HL-60/S4 (cell line): ENCODE results near the gene LRSAM1.

Experiments used
- in situ Hi-C: fragments of 300-500 bp; cut with MboI; formaldehyde crosslinking; loops from 2 replicates; pipeline ENCODE4 v1.14.3; 2022; ENCODE audit warnings: low sequenced_read_pairs

The LRSAM1 gene

DNA sequence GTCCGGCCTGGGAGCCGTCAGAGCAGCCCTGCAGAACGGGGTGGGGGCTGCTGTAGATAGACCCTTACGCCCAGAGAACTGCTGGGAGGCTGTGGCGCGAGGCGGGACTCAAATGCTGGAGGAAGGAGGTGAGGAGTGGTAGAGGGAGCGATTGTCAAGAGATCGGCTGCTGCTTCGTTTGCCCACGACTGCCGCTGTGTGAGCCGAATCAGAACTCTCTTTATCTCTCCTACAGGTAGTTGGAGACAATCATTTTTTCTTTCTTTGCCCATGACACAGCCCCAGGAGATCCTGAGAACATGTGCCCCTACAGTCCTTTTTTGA, 26.7 kb upstream of the LRSAM1 start:
- in situ Hi-C loops: no loop called here

DNA sequence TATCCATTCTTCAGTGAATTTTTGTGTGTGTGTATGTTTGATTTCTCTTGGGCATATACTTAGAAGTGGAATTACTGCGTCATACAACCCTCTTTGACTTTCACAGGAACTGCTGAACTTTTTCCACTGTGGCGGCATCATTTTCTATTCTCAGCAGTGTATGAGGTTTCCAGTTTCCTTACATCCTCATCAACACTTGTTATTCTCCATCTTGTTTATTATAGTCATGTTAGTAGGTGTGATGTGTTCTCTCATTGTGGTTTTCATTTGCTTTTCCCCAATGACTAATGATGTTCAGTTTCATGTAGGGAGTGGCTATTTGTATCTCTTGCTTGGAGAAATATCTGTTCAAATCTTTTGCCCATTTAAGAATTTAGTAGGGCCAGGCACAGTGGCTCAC, 24.6 kb upstream of the LRSAM1 start:
- in situ Hi-C loops: no loop called here

DNA sequence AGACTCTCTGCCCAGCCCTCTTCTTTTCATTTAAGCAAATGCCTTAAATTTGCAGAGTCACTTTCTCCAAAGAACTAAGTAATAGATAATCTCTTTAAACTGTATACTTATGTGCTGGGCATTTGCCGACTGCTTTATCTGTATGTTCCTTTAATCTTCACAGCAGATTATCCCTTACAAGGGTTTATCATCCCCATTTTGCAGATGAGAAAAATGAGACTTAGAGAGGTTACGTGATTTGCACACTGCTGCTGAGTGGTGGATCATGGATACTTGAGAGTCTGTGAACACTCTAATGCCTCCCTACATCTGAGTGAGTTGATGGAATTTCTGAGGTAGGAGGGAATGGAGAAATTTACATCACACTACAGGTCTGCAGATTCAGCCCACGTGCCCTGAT, 23.0 kb upstream of the LRSAM1 start:
- in situ Hi-C loops: no loop called here

DNA sequence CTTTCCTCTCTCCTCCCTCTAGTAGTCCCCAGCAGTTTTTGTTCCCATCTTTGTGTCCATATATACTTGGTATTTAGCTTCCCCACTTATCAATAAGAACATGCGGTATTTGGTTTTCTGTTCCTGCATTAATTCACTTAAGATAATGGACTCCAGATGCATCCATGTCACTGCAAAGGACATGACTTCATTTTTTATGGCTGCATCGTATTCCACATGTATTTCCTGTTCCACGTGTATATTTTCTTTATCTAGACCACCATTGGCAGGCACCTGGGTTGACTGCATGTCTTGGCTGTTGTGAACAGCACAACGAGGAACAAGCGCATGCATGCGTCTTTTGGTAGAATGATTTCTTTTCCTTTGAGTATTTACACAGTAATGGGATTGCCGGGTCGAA, 20.9 kb upstream of the LRSAM1 start:
- in situ Hi-C loops: no loop called here

DNA sequence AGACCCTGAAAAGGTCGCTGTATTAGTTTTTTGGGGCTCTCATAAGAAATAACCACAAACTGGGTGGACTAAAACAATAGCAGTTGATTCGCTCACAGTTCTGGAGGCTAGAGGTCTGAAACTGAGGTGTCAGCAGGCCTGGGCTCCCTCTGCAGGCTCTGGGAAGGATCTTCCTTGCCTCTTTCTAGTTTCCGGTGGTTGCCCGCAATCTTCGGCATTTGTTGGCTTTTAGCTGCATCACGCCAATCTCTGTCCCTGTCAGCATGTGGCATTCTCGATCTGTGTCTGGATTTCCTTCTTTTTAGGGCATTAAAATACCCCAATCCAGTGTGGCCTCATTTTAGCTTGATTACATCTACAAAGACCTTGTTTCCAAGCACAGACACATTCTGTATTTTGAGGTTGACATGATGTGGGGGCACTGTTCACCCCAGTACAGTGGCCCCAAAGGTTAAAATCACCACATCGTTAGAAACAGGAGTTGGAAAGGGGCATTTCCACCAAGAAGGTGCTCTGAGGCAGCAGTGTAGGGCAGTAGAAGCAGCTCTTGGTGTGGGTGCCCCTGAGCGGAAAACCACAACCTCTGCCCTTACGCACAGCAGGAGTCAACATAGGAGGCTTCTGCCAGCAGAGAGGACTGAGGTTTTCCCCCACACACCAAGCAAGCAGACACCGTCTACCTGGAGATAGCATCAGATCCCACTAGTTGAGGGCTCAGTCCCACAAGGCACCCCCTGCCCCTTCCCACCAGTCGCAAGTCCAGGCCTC, 13.6 kb upstream of the LRSAM1 start:
- in situ Hi-C loops: no loop called here

DNA sequence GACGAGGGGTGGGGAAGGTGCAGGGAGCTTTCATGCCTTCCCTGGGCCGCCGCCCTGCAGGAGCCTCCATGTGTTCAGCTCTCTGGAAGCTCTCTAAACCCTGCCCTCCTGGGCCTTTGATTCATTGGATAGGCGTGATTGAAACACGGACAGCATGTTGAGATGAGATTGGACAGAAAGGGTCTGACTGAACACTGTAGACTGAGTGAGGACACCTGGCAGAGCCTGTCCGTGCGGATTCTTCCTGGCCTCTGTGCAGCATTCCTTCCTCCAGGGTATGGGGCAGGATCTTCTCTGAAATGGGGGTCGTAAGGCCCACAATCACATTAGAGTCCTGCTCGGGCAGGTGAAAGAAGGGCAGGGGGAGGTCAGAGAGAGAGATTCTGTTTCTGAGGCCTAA, 12.9 kb upstream of the LRSAM1 start:
- in situ Hi-C loops: no loop called here

DNA sequence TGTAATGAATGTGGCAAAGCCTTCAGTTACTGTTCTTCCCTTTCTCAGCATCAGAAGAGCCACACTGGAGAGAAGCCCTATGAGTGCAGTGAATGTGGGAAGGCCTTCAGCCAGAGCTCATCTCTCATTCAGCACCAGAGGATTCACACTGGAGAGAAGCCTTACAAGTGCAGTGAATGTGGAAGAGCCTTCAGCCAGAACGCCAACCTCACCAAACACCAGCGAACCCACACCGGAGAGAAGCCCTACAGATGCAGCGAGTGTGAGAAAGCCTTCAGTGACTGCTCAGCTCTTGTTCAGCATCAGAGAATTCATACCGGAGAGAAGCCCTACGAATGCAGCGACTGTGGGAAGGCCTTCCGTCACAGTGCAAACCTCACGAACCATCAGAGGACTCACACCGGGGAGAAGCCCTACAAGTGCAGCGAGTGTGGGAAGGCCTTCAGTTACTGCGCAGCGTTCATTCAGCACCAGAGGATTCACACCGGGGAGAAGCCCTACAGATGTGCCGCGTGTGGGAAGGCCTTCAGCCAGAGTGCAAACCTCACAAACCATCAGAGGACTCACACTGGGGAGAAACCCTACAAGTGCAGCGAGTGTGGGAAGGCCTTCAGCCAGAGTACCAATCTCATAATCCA, 6.9 kb upstream of the LRSAM1 start:
- in situ Hi-C loops: no loop called here

DNA sequence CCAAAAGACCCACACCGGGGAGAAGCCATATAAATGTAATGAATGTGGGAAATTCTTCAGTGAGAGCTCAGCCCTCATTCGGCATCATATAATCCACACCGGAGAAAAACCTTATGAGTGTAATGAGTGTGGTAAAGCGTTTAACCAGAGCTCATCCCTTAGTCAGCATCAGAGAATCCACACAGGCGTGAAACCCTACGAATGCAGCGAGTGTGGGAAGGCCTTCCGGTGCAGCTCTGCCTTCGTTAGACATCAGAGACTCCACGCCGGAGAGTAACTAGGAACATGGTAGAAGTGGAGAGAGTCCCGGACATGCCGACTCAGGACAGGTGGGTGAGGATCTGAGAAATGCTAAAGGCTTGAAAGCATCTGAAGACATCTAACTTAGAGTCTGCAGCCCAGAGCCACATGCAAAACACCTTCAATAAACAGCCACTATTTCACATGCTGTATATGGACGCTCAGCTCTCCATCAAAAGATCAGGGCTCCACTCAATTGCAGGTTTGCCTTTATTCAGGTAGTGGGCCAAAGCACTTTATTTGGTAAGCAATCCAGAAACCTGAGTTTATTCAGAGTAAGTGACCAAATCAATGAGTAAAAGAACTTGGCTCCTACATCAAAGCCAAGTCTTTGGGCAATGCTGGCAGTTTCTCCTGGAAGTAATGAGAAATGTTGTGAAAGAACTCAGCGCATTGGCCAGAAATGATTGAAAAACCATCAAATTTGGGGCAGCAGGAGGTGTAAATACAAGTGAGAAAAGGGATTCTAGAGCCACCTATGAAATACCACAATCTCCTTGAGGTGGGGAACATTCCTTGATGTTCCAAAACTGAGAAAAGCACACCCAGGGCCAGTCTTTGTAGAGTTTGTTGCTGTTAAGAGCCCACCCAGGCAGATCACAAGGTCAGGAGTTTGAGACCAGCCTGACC, 6.1 kb upstream of the LRSAM1 start:
- in situ Hi-C loops: no loop called here

DNA sequence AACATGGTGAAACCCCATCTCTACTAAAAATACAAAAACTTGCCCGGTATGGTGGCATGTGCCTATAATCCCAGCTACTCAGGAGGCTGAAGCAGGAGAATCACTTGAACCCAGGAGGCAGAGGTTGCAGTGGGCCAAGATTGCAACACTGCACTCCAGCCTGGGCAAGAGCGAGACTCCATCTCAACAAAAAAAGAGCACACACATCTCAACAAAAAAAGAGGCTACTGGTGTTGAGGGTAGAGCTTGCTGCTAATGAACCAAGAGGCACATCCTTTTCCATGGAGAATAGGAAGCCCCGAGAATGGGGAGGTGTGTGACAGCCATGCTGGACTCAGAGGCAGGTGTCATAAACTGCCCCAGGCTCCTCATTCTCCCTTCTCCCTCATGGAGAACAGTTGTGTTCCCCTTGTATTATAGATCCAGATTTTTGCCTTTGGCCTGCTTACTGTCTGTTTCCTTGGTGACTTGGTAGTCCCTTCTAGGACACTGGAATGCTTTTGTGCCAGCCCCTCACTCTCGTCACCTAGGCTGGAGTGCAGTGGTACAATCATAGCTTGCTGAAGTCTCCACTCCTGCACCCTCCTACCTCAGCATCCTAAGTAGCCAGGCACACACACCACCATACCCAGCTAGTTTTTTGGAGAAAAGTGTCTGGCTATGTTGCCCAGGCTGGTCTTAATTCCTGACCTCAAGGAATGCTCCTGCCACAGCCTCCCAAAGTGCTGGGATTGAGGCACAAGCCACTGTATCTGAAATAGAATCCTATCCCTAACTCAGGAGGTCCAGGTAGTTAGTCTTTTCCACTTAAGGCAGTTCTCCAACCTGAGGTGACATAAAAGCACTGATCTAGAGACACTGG, 5.2 kb upstream of the LRSAM1 start:
- in situ Hi-C loops: no loop called here

DNA sequence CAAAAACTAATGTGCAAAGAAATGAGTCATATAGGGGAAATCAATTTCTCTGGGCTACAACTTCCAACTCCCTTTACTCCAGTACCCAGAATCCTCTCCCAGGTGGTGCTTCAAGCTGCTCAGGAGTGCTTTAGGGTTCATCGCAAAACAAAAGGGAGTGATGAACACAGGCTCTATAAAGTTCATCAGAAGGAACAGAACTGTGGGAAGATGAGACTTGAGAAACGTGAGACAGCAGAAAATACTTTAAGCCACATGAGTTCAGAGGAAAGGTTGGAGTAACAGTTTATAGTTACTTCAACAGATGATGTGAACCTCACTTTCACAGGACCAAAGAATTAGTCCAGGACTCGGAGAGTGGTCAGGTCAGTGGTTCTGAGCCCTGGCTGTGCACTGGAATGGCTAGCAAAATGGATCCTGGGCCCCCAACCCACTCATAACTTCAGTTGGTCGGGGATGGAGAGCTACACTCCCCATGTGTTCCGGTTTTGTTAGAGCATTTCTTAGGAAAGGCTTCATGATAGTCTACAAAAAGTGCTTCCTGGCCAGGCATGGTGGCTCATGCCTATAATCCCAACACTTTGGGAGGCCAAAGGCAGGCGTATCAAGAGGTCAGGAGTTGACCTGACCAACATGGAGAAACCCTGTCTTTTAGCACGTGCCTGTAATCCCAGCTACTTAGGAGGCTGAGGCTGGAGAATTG, 4.4 kb upstream of the LRSAM1 start:
- in situ Hi-C loops: no loop called here

DNA sequence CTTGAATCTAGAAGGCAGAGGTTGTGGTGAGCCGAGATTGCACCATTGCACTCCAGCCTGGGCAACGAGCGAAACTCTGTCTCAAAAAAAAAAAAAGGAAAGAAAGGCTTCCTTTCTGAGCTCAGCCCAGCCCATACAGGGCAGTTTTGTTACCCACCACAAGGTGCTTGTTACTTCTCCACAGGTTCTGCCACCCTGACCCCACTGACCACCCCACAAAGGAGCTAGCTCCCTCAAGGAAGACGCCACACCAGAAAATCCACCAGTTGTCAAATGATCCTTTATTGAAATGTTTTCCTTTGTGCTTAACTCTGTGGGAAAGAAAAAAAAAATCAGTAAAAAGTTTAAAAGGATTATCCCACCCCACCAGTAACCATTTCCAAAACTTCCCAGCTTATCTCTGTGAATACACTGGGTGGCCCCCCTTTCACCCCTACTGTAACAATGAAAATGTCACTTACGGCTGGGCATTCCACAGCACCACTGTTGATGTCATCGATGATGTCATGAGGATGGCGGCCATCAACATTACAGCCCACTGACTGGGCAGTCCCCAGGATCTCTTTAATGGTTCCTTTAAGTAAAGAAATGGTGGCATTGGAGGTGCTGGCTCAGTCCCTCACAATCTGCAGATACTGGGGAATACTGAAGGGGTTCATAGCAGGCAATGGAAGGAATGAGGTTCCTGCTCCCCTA, 3.7 kb upstream of the LRSAM1 start:
- in situ Hi-C loops: no loop called here

DNA sequence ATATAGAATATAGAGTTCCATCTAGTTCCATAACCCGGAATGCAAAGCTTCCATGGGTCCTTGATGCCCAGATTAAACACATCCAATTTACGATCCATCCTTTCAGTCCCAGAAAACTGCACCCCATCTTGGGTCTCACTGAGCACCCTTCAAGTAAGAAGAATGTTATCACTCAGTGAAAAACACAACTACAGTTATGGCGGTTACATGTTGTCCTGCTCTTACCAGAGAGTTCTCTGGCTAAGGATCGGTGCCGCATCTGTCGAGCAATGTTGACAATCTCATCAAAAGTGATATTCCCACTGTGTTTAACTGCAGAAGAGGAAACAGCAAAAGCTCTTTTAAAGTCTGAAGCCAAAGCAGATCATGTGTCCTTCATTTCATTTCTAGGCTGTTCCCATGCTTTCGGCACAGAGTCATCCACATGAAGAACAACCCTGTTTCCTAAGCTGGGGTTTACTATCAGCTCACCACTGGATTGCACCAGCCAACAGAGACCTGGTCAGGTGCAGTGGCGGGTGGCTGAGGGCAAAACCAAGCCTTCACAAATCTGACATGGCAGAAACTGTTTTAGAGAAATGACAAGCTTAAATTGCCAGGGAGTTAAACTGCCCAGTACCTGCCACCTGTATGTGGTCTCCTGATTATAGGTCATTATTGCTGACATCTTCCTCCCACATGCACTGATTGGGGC, 3.1 kb upstream of the LRSAM1 start:
- in situ Hi-C loops: no loop called here

DNA sequence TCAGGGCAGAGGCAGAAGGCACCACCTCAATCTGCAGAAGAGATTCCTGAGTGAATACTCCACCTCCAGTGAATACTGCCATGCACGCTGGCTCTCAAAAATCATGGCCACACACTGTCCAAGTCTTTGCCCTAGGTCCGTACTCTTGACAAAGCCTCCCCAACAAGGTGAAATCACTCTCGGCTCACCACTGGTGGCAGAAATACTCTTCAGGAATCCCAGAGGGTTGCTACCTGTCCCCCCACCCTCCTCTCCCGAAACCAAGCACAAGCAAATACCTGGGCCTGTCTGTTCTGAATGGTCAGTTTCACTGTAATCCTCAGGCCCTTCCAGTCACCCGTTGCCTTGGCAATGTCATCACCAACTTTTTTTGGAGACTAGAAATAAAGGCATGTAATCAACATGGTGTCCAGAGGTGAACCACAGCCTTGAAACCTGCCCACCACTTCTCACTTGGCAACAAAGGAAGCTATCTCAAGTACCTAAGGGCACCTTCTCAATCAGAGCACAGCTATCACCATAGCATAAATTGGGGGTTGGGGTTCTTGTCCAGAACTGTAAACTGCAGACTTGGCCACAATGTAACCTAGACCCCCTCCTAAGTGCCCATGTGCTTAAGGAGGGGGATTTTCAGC, 1.9 kb upstream of the LRSAM1 start:
- in situ Hi-C loops: no loop called here

DNA sequence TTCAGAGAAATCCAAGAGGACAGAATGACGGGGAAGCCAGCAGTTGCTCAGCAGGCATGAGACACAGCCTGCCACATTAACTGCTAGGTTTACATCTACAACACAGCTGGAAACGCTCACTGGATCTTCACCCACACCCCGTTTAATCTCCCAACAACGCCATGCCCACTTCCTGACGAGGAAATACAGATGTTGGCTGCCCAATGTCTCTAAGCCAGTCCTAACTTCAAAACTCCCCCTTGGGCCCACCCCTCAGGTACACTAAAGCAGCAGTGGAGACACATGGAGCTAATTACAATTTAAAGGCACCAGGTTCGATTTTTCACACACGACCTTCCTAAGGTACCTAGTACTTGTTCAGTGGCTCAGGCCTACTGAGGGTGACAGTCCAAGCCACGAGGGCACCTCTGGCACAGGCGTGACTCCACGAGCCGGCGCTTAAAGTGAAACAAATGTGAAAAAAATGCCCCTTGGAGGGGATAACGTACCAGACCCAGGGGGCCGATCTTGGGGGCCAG, 1.0 kb upstream of the LRSAM1 start:
- in situ Hi-C loops: no loop called here

DNA sequence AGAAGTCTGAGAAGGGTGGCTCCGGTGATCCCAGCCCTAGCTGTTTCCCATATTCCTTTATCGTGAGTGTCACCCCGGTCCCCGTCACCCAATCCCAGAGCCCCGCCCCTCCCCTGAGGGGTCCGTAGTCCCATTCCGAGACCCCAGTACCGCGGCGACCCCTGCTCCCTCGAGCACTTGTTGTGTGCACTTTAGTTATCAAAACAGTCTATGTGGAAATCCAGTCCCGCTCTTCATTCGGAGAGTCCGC, 223 bp downstream of the LRSAM1 start:
- in situ Hi-C loops: no loop called here

DNA sequence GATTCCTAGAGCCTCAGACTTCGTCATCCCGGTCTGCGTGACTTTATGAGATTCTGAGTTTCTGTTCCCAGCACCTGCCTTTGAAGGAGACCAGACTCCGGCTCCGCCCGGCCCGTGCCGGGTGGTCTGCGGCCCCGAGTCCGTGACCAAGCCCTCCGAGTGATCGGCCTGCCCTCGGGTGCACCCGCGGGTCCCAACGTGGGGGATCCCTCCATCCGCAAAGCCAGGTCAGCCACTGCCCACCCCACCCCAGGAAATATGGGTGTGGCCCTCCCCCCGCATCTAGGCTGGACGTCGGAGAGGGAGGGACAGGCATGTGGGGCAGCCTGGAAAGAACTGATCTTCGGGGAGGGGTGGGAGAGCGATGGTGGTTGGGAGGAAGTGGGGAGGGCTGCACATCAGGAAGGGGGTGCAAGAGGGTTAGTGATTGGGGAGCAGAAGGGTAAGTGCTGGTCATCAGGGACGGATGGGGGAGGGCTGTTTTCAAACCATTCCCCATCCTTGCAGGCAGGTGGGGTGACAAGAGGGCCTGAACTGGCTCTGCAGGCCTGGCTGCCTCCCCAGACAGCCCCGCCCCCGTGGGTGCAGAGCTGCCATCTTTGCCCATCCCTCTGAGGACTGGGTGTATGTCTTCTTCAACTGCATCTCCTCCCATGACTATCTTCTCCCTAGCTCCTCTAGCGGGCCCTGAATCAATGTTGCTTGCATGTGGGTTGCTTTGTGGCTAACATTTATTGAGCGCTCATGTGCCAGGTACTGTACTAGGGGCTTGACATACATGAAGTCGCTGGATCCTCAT, 747 bp downstream of the LRSAM1 start:
- in situ Hi-C loops: no loop called here

DNA sequence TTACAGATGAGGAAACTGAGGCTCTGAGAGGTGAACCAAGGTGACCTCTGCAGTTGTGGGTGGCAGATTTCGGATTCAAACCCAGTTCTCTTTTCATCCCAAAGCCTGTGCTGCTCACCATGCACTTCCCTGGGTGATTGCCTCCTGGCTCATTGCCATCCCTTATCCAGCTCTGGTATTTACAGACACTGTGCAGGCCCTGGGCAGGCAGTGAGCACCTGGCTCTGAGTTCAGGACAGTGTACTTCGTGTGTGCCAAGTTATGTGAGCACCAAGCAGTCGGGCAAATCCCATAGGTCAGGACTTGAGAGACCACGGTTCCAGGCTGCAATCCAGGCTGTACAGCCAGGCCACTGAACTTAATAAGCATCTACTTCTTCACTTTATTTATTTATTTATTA, 1.4 kb downstream of the LRSAM1 start:
- in situ Hi-C loops: no loop called here
